Neural cell (in vitro differentiated cells): ENCODE data around the gene PRIMA1. TPM values are rescaled to one million over a fixed set of nuclear protein-coding genes. Genes with fewer than 3 reads are reported as not detected.

Experiments
- H2AFZ ChIP-seq: fragments of 200-600, 300-800 bp; sonication (generic), shearing (Covaris generic); 2 replicates; pipeline ENCODE4 v1.6.0; 2014; ENCODE audit warnings: low read depth, mild to moderate bottlenecking, antibody characterized with exemption, low read length, moderate library complexity
- H3F3A ChIP-seq: fragments of 200-600 bp; shearing (Covaris generic); 2 replicates; pipeline ENCODE4 v1.6.1; 2016; ENCODE audit warnings: mild to moderate bottlenecking, moderate library complexity, mixed read lengths, antibody characterized with exemption, low read length; ENCODE audit not compliant: insufficient read depth, poor library complexity, severe bottlenecking
- H3K27ac ChIP-seq: fragments of 200-600, 300-800 bp; sonication (generic), shearing (Covaris generic); 2 replicates; pipeline ENCODE4 v1.5.1; 2014; ENCODE audit warnings: mild to moderate bottlenecking, low read length, moderate library complexity
- H3K27me3 ChIP-seq: fragments of 300-800, 200-600 bp; sonication (generic), shearing (Covaris generic); 2 replicates; pipeline ENCODE4 v1.6.0; 2014; ENCODE audit warnings: mild to moderate bottlenecking, low read depth, low read length, moderate library complexity; ENCODE audit not compliant: insufficient read depth
- H3K36me3 ChIP-seq: fragments of 300-800, 200-600 bp; sonication (generic), shearing (Covaris generic); 2 replicates; pipeline ENCODE4 v1.5.1; 2014; ENCODE audit warnings: mild to moderate bottlenecking, antibody characterized with exemption, low read length, moderate library complexity; ENCODE audit not compliant: insufficient read depth
- H3K4me2 ChIP-seq: fragments of 300-800, 200-600 bp; sonication (generic), shearing (Covaris generic); 2 replicates; pipeline ENCODE4 v1.6.0; 2014; ENCODE audit warnings: mild to moderate bottlenecking, low read length
- H3K4me3 ChIP-seq: fragments of 300-800, 200-600 bp; sonication (generic), shearing (Covaris generic); 2 replicates; pipeline ENCODE4 v1.5.1; 2014; ENCODE audit warnings: mild to moderate bottlenecking, low read length, moderate library complexity
- H3K79me2 ChIP-seq: fragments of 200-600 bp; shearing (Covaris generic); replicated peaks from 2 replicates; pipeline ENCODE4 v1.6.0; 2014; ENCODE audit warnings: mild to moderate bottlenecking, low read length, moderate library complexity; ENCODE audit not compliant: insufficient read depth
- H3K9ac ChIP-seq: fragments of 300-800, 200-600 bp; sonication (generic), shearing (Covaris generic); 2 replicates; pipeline ENCODE4 v1.6.1; 2016; ENCODE audit warnings: mild to moderate bottlenecking, low read length, mixed read lengths
- H3K9me2 ChIP-seq: fragments of 200-600 bp; shearing (Covaris generic); 2 replicates; pipeline ENCODE4 v1.6.1; 2016; ENCODE audit warnings: mild to moderate bottlenecking, low read length, mixed read lengths; ENCODE audit not compliant: insufficient read depth
- H3K9me3 ChIP-seq: fragments of 200-600, 300-800 bp; sonication (generic), shearing (Covaris generic); 2 replicates; pipeline ENCODE4 v1.6.1; 2016; ENCODE audit warnings: mild to moderate bottlenecking, mixed run types, low read length, moderate library complexity, mixed read lengths
- H4K20me1 ChIP-seq: fragments of 200-600 bp; shearing (Covaris generic); 2 replicates; pipeline ENCODE4 v1.6.1; 2016; ENCODE audit warnings: mild to moderate bottlenecking, mixed run types; ENCODE audit not compliant: insufficient read depth
- CTCF ChIP-seq: fragments of 450-650 bp; IDR thresholded peaks from 2 replicates; pipeline ENCODE4 v1.5.1; 2014; ENCODE audit warnings: antibody characterized with exemption, mild to moderate bottlenecking, moderate library complexity; ENCODE audit not compliant: poor library complexity, severe bottlenecking
- EP300 ChIP-seq: fragments of 450-650 bp; conservative IDR thresholded peaks from 2 replicates; pipeline ENCODE4 v1.6.1; 2014; ENCODE audit warnings: antibody characterized with exemption, mild to moderate bottlenecking, moderate library complexity; ENCODE audit not compliant: poor library complexity, severe bottlenecking
- EZH2 ChIP-seq: fragments of 200-600, 300-800 bp; shearing (Covaris generic), sonication (generic); IDR thresholded peaks from 2 replicates; pipeline ENCODE4 v1.6.1; 2014; ENCODE audit warnings: antibody characterized with exemption, low read length, borderline replicate concordance, mild to moderate bottlenecking; ENCODE audit not compliant: insufficient read depth, poor library complexity, severe bottlenecking
- MXI1 ChIP-seq: fragments of 450-650 bp; conservative IDR thresholded peaks from 2 replicates; pipeline ENCODE4 v1.6.1; 2014; ENCODE audit warnings: antibody characterized with exemption, mild to moderate bottlenecking; ENCODE audit not compliant: poor library complexity, severe bottlenecking
- POLR2AphosphoS5 ChIP-seq: IDR thresholded peaks from 2 replicates; pipeline ENCODE4 v1.6.1; 2012
- RAD21 ChIP-seq: fragments of 450-650 bp; conservative IDR thresholded peaks from 2 replicates; pipeline ENCODE4 v1.6.1; 2014; ENCODE audit warnings: antibody characterized with exemption, mild to moderate bottlenecking, moderate library complexity
- REST ChIP-seq: IDR thresholded peaks from 2 replicates; pipeline ENCODE4 v1.6.1; 2012; ENCODE audit warnings: borderline replicate concordance
- SMC3 ChIP-seq: fragments of 450-650 bp; conservative IDR thresholded peaks from 2 replicates; pipeline ENCODE4 v1.6.1; 2014; ENCODE audit warnings: antibody characterized with exemption, mild to moderate bottlenecking, moderate library complexity; ENCODE audit not compliant: poor library complexity
- TAF1 ChIP-seq: IDR thresholded peaks from 2 replicates; pipeline ENCODE4 v1.6.1; 2012; ENCODE audit warnings: low read depth
- polyA plus RNA-seq: library from polyadenylated mRNA; depleted of rRNA; stranded (reverse); fragments of >200 nt; gene quantifications from 2 replicates; pipeline ENCODE4 v1.2.3, GENCODE V29; 2014

The PRIMA1 gene
- polyA plus RNA-seq, 1 donor from 2014 or later, result not detected

GRCh38 chr14:93824076-93824475 is 35.8 kb upstream of the PRIMA1 start:
- no peaks in the 10 kb centered on the region for H3K27me3 ChIP-seq
- no peaks in the 10 kb centered on the region for H3F3A ChIP-seq
- H3K9me3 ChIP-seq, result no peaks in the 10 kb centered on the region
- H3K4me3 ChIP-seq, result no peak overlapping the region
- H2AFZ ChIP-seq, result no peak overlapping the region
- H3K4me2 ChIP-seq, result no peak overlapping the region
- no peak overlapping the region for H3K27ac ChIP-seq
- H3K79me2 ChIP-seq, result no peaks in the 10 kb centered on the region
- H3K9ac ChIP-seq, result no peak overlapping the region
- no peaks in the 10 kb centered on the region for H3K36me3 ChIP-seq
- H3K9me2 ChIP-seq, result no peaks in the 10 kb centered on the region
- TF ChIP-seq CTCF (no peak), REST (no peak), EZH2 (no peak), SMC3 (no peak), POLR2AphosphoS5 (no peak), MXI1 (no peak), RAD21 (no peak), EP300 (no peak)
- no peaks in the 10 kb centered on the region for H4K20me1 ChIP-seq

- Histone ChIP-seq H2AFZ (no peak overlapping the region), H4K20me1 (no peaks in the 10 kb centered on the region), H3K27me3 (no peaks in the 10 kb centered on the region), H3K27ac (no peak overlapping the region), H3K9ac (no peak overlapping the region), H3K9me2 (no peaks in the 10 kb centered on the region), H3K4me2 (no peak overlapping the region), H3K9me3 (no peaks in the 10 kb centered on the region), H3K36me3 (no peaks in the 10 kb centered on the region), H3K79me2 (no peaks in the 10 kb centered on the region), H3K4me3 (no peak overlapping the region), H3F3A (no peaks in the 10 kb centered on the region)
- TF ChIP-seq MXI1 (no peak), EZH2 (no peak), TAF1 (no peak), EP300 (no peak), SMC3 (no peak), POLR2AphosphoS5 (no peak), REST (no peak), RAD21 (no peak), CTCF (no peak)
These were observed 32.8 kb upstream of the PRIMA1 start for GRCh38 chr14:93821051-93821450.
